ENCODE data around the gene PARP8.
"Not testable (repeated sequence)": the region's sequence is repeated elsewhere in the genome, so short reads cannot be mapped to it uniquely, and the experiment has no call there.

The PARP8 gene

GRCh38 chr5:50663636-50664035 lies 2.8 kb upstream of the PARP8 start:
- Histone ChIP-seq H3K4me1 (ENCODE audit: control insufficient read depth in 1 of 2, insufficient read depth in 2 of 2, low read length in 2 of 2) (peaks cover 0 to 9% of the 10 kb centered on the region in 2 donors), H3K4me3 (ENCODE audit: low read depth in 1 of 2, low read length in 2 of 2) (no peak overlapping the region), H3K9me3 (ENCODE audit: control insufficient read depth in 1 of 2, low read length in 2 of 2) (no peaks in the 10 kb centered on the region), H3K27me3 (ENCODE audit: low read depth, low read length) (no peaks in the 10 kb centered on the region), H3K27ac (ENCODE audit: low read length) (no peak overlapping the region), H3K36me3 (ENCODE audit: control insufficient read depth in 1 of 2, insufficient read depth in 2 of 2, low read length in 2 of 2) (no peaks in the 10 kb centered on the region)

GRCh38 chr5:50665091-50665490 lies 1.3 kb upstream of the PARP8 start:
- Histone ChIP-seq H3K9me3 (ENCODE audit: control insufficient read depth in 1 of 2, low read length in 2 of 2) (no peaks in the 10 kb centered on the region), H3K4me3 (ENCODE audit: low read depth in 1 of 2, low read length in 2 of 2) (no peak overlapping the region), H3K36me3 (ENCODE audit: control insufficient read depth in 1 of 2, insufficient read depth in 2 of 2, low read length in 2 of 2) (no peaks in the 10 kb centered on the region), H3K27me3 (ENCODE audit: low read depth, low read length) (no peaks in the 10 kb centered on the region), H3K4me1 (ENCODE audit: control insufficient read depth in 1 of 2, insufficient read depth in 2 of 2, low read length in 2 of 2) (peaks cover 0 to 9% of the 10 kb centered on the region in 2 donors), H3K27ac (ENCODE audit: low read length) (peak overlapping the region; percentile 33)

- not testable (repeated sequence) for H3K4me1 ChIP-seq (ENCODE audit: control insufficient read depth in 1 of 2, insufficient read depth in 2 of 2, low read length in 2 of 2); H3K36me3 ChIP-seq (ENCODE audit: control insufficient read depth in 1 of 2, insufficient read depth in 2 of 2, low read length in 2 of 2); H3K27me3 ChIP-seq (ENCODE audit: low read depth, low read length); H3K9me3 ChIP-seq (ENCODE audit: control insufficient read depth in 1 of 2, low read length in 2 of 2)
- H3K4me3 ChIP-seq (ENCODE audit: low read depth in 1 of 2, low read length in 2 of 2) = peak overlapping the region; percentile 2 to 91
- H3K27ac ChIP-seq (ENCODE audit: low read length) = peak overlapping the region; percentile 33
These were observed 655 bp upstream of the PARP8 start for GRCh38 chr5:50665761-50666202.

GRCh38 chr5:50667023-50667652 lies 701 bp downstream of the PARP8 start:
- Histone ChIP-seq H3K4me1 (ENCODE audit: control insufficient read depth in 1 of 2, insufficient read depth in 2 of 2, low read length in 2 of 2) (peaks cover 0 to 9% of the 10 kb centered on the region in 2 donors), H3K36me3 (ENCODE audit: control insufficient read depth in 1 of 2, insufficient read depth in 2 of 2, low read length in 2 of 2) (no peaks in the 10 kb centered on the region), H3K4me3 (ENCODE audit: low read depth in 1 of 2, low read length in 2 of 2) (peak overlapping the region; percentile 84 to 91), H3K9me3 (ENCODE audit: control insufficient read depth in 1 of 2, low read length in 2 of 2) (no peaks in the 10 kb centered on the region), H3K27me3 (ENCODE audit: low read depth, low read length) (no peaks in the 10 kb centered on the region), H3K27ac (ENCODE audit: low read length) (peak overlapping the region; percentile 92)

GRCh38 chr5:50667653-50668595 lies 1.5 kb downstream of the PARP8 start:
- Histone ChIP-seq H3K27me3 (ENCODE audit: low read depth, low read length) (no peaks in the 10 kb centered on the region), H3K9me3 (ENCODE audit: control insufficient read depth in 1 of 2, low read length in 2 of 2) (no peaks in the 10 kb centered on the region), H3K4me3 (ENCODE audit: low read depth in 1 of 2, low read length in 2 of 2) (peak overlapping the region; percentile 84 to 91), H3K36me3 (ENCODE audit: control insufficient read depth in 1 of 2, insufficient read depth in 2 of 2, low read length in 2 of 2) (no peaks in the 10 kb centered on the region), H3K27ac (ENCODE audit: low read length) (peak overlapping the region; percentile 92), H3K4me1 (ENCODE audit: control insufficient read depth in 1 of 2, insufficient read depth in 2 of 2, low read length in 2 of 2) (peaks cover 0 to 14% of the 10 kb centered on the region in 2 donors)

GRCh38 chr5:50668636-50669035 lies 2.2 kb downstream of the PARP8 start:
- H3K4me3 ChIP-seq (ENCODE audit: low read depth in 1 of 2, low read length in 2 of 2) = peak overlapping the region; percentile 84 to 91
- H3K36me3 ChIP-seq (ENCODE audit: control insufficient read depth in 1 of 2, insufficient read depth in 2 of 2, low read length in 2 of 2); H3K9me3 ChIP-seq (ENCODE audit: control insufficient read depth in 1 of 2, low read length in 2 of 2); H3K4me1 ChIP-seq (ENCODE audit: control insufficient read depth in 1 of 2, insufficient read depth in 2 of 2, low read length in 2 of 2); H3K27me3 ChIP-seq (ENCODE audit: low read depth, low read length): not testable (repeated sequence)
- H3K27ac ChIP-seq (ENCODE audit: low read length) = peak overlapping the region; percentile 92

GRCh38 chr5:50672663-50673062 lies 6.2 kb downstream of the PARP8 start:
- Histone ChIP-seq H3K4me1 (ENCODE audit: control insufficient read depth in 1 of 2, insufficient read depth in 2 of 2, low read length in 2 of 2) (peaks cover 0 to 5% of the 10 kb centered on the region in 2 donors), H3K36me3 (ENCODE audit: control insufficient read depth in 1 of 2, insufficient read depth in 2 of 2, low read length in 2 of 2) (no peaks in the 10 kb centered on the region), H3K9me3 (ENCODE audit: control insufficient read depth in 1 of 2, low read length in 2 of 2) (no peaks in the 10 kb centered on the region), H3K4me3 (ENCODE audit: low read depth in 1 of 2, low read length in 2 of 2) (no peak overlapping the region), H3K27me3 (ENCODE audit: low read depth, low read length) (no peaks in the 10 kb centered on the region), H3K27ac (ENCODE audit: low read length) (no peak overlapping the region)

- H3K4me1 ChIP-seq (ENCODE audit: control insufficient read depth in 1 of 2, insufficient read depth in 2 of 2, low read length in 2 of 2); H3K27ac ChIP-seq (ENCODE audit: low read length); H3K27me3 ChIP-seq (ENCODE audit: low read depth, low read length); H3K4me3 ChIP-seq (ENCODE audit: low read depth in 1 of 2, low read length in 2 of 2); H3K9me3 ChIP-seq (ENCODE audit: control insufficient read depth in 1 of 2, low read length in 2 of 2); H3K36me3 ChIP-seq (ENCODE audit: control insufficient read depth in 1 of 2, insufficient read depth in 2 of 2, low read length in 2 of 2): not testable (repeated sequence)
These were observed 7.0 kb downstream of the PARP8 start for GRCh38 chr5:50673444-50673843.

GRCh38 chr5:50675385-50675784 lies 8.9 kb downstream of the PARP8 start:
- Histone ChIP-seq H3K9me3 (ENCODE audit: control insufficient read depth in 1 of 2, low read length in 2 of 2) (no peaks in the 10 kb centered on the region), H3K4me1 (ENCODE audit: control insufficient read depth in 1 of 2, insufficient read depth in 2 of 2, low read length in 2 of 2) (peaks cover 0 to 5% of the 10 kb centered on the region in 2 donors)

GRCh38 chr5:50679554-50679953 lies 13.1 kb downstream of the PARP8 start:
- not testable (repeated sequence) for H3K36me3 ChIP-seq (ENCODE audit: control insufficient read depth in 1 of 2, insufficient read depth in 2 of 2, low read length in 2 of 2); H3K9me3 ChIP-seq (ENCODE audit: control insufficient read depth in 1 of 2, low read length in 2 of 2); H3K4me3 ChIP-seq (ENCODE audit: low read depth in 1 of 2, low read length in 2 of 2); H3K27ac ChIP-seq (ENCODE audit: low read length); H3K27me3 ChIP-seq (ENCODE audit: low read depth, low read length); H3K4me1 ChIP-seq (ENCODE audit: control insufficient read depth in 1 of 2, insufficient read depth in 2 of 2, low read length in 2 of 2)

More at GRCh38 chr5:50675385-50675784, 8.9 kb downstream of the PARP8 start:
- H3K27ac ChIP-seq (ENCODE audit: low read length) = no peak overlapping the region
- H3K4me3 ChIP-seq (ENCODE audit: low read depth in 1 of 2, low read length in 2 of 2) = no peak overlapping the region
- H3K27me3 ChIP-seq (ENCODE audit: low read depth, low read length) = no peaks in the 10 kb centered on the region
- H3K36me3 ChIP-seq (ENCODE audit: control insufficient read depth in 1 of 2, insufficient read depth in 2 of 2, low read length in 2 of 2) = no peaks in the 10 kb centered on the region

GRCh38 chr5:50684721-50685120 lies 18.3 kb downstream of the PARP8 start:
- no peak overlapping the region for H3K4me3 ChIP-seq (ENCODE audit: low read depth in 1 of 2, low read length in 2 of 2)
- H3K9me3 ChIP-seq (ENCODE audit: control insufficient read depth in 1 of 2, low read length in 2 of 2) = no peaks in the 10 kb centered on the region
- no peaks in the 10 kb centered on the region for H3K27me3 ChIP-seq (ENCODE audit: low read depth, low read length)
- no peak overlapping the region for H3K27ac ChIP-seq (ENCODE audit: low read length)
- no peaks in the 10 kb centered on the region for H3K4me1 ChIP-seq (ENCODE audit: control insufficient read depth in 1 of 2, insufficient read depth in 2 of 2, low read length in 2 of 2)
- no peaks in the 10 kb centered on the region for H3K36me3 ChIP-seq (ENCODE audit: control insufficient read depth in 1 of 2, insufficient read depth in 2 of 2, low read length in 2 of 2)
